Chondrocyte (in vitro differentiated cells): ENCODE data around the gene ITIH2. TPM values are rescaled to one million over a fixed set of nuclear protein-coding genes. Genes with fewer than 3 reads are reported as not detected.

Source experiments
- DNase-seq: peaks from one replicate; pipeline ENCODE4 v3.0.0; 2021; ENCODE audit warnings: mixed read lengths, low spot score
- H3K27ac Mint-ChIP-seq: one replicate; pipeline ENCODE4 v1.8.0; 2021; ENCODE audit warnings: mild to moderate bottlenecking, moderate library complexity, mixed read lengths; ENCODE audit not compliant: unreplicated experiment
- H3K27me3 Mint-ChIP-seq: 2 replicates; pipeline ENCODE4 v1.8.0; 2021; ENCODE audit warnings: low read depth, mixed read lengths
- H3K36me3 Mint-ChIP-seq: 2 replicates; pipeline ENCODE4 v1.8.0; 2021; ENCODE audit warnings: low read depth, mixed read lengths
- H3K4me1 Mint-ChIP-seq: 2 replicates; pipeline ENCODE4 v1.8.0; 2021; ENCODE audit warnings: low read depth, mild to moderate bottlenecking, mixed read lengths
- H3K4me3 Mint-ChIP-seq: one replicate; pipeline ENCODE4 v1.8.0; 2021; ENCODE audit warnings: mild to moderate bottlenecking, moderate library complexity, mixed read lengths; ENCODE audit not compliant: unreplicated experiment
- H3K9me3 Mint-ChIP-seq: 2 replicates; pipeline ENCODE4 v1.8.0; 2021; ENCODE audit warnings: low read depth, mixed read lengths
- CTCF ChIP-seq: fragments of 200-600 bp; sonication (generic); IDR thresholded peaks from 2 replicates; pipeline ENCODE4 v1.5.0; 2021; ENCODE audit warnings: antibody characterized with exemption, mild to moderate bottlenecking, moderate library complexity
- total RNA-seq: library from RNA; stranded (reverse); gene quantifications from 3 replicates; pipeline ENCODE4 v1.2.1, GENCODE V29; 2021

The ITIH2 gene
- total RNA-seq, 1 donor from 2014 or later, result not detected

GRCh38 chr10:7795605-7796004, 92.5 kb downstream of the ITIH2 start:
- Mint-ChIP-seq H3K9me3 (no peaks in the 10 kb centered on the region), H3K4me3 (no peak overlapping the region), H3K27me3 (no peaks in the 10 kb centered on the region), H3K27ac (peak overlapping the region; percentile 38), H3K4me1 (peaks cover 61% of the 10 kb centered on the region), H3K36me3 (peaks cover 21% of the 10 kb centered on the region)
- no peak for DNase-seq
- TF ChIP-seq CTCF, result no peak

- Mint-ChIP-seq H3K27me3 (no peaks in the 10 kb centered on the region), H3K4me3 (peak overlapping the region; percentile 1), H3K9me3 (no peaks in the 10 kb centered on the region), H3K27ac (peak overlapping the region; percentile 96), H3K36me3 (peaks cover 25% of the 10 kb centered on the region), H3K4me1 (peaks cover 42% of the 10 kb centered on the region)
- TF ChIP-seq CTCF, result no peak
- DNase-seq, result no peak
These were observed 94.5 kb downstream of the ITIH2 start for GRCh38 chr10:7797582-7797981.

Other genes with a start within 250 kb of the ITIH2 start
- gene ITIH5, start 36.4 kb upstream of the ITIH2 start, total RNA-seq, result 3.4 to 19.5 TPM (median 4.1 TPM) in 3 replicates
- 11.3 to 15.6 TPM (median 14.2 TPM) in 3 replicates for gene KIN, start 84.7 kb downstream of the ITIH2 start, total RNA-seq
- 136 to 157 TPM (median 136 TPM) in 3 replicates for gene ATP5F1C, start 84.9 kb downstream of the ITIH2 start, total RNA-seq
- 6.2 to 8.6 TPM (median 7.2 TPM) in 3 replicates for gene TAF3, start 115.2 kb downstream of the ITIH2 start, total RNA-seq